Bronchial epithelial cell (primary cell): ENCODE data around the gene ALDH3A2. TPM values are rescaled to one million over a fixed set of nuclear protein-coding genes. Genes with fewer than 3 reads are reported as not detected.

Experiments
- DNase-seq: peaks from one replicate; pipeline ENCODE4 v3.0.0-alpha.2; 2010; ENCODE audit warnings: low read depth
- FAIRE-seq: peaks from 2 replicates; lab custom pipeline; 2011; peaks lifted over from hg19 to GRCh38; lab: Jason Lieb, UNC
- H3K27me3 ChIP-seq: 2 replicates; pipeline ENCODE4 v1.5.1; 2011; ENCODE audit warnings: low read length; ENCODE audit not compliant: control insufficient read depth, insufficient read depth
- H3K36me3 ChIP-seq: 2 replicates; pipeline ENCODE4 v1.5.1; 2011; ENCODE audit warnings: low read length; ENCODE audit not compliant: control insufficient read depth, insufficient read depth
- H3K4me3 ChIP-seq: 2 replicates; pipeline ENCODE4 v1.5.1; 2011; ENCODE audit warnings: mild to moderate bottlenecking, low read depth, low read length, control low read depth
- total RNA-seq: library from RNA; depleted of rRNA; stranded (reverse); fragments of >200 nt; gene quantifications from 2 replicates; pipeline ENCODE4 v1.2.1, GENCODE V29; 2014
- TF ChIP-seq, protein P1 (sequence below): IDR thresholded peaks from 2 replicates; pipeline ENCODE4 v1.5.1; 2011; ENCODE audit warnings: mild to moderate bottlenecking, moderate library complexity, low read length, control low read depth, inconsistent platforms; ENCODE audit not compliant: insufficient read depth, severe bottlenecking

Gene ALDH3A2
- total RNA-seq, 1 donor from 2014 or later = 142 TPM

DNA sequence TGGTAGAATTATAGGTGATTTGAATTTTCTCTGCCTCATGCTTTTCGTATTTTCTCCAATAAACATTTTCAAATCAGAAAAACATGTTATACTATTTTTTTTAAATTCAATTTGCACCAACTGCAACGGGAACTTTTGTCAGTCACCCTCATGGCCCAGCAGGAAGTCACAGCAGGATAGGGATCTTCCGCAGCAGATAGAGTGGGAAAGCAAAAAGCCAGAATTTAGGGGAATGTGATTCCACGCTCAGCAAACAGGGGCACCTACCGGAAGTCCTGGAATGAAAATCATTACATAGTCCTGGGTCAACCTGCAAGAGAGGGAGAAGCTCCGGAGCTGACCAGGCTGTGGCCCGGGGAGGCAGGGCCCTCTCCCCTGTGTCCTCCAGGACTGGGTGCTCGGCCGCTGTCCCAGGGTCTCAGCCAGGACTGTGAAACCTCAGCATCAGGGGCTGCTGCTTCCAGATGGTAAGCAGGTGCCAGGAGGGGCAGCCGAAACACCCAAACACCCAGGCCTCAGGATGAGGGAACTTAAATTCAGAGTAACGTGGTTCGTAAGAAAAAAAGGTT, 64.0 kb downstream of the ALDH3A2 start:
- no peak for FAIRE-seq
- Histone ChIP-seq H3K36me3 (peaks cover 2% of the 10 kb centered on the region), H3K4me3 (no peak overlapping the region), H3K27me3 (no peaks in the 10 kb centered on the region)
- TF ChIP-seq, protein P1, sequence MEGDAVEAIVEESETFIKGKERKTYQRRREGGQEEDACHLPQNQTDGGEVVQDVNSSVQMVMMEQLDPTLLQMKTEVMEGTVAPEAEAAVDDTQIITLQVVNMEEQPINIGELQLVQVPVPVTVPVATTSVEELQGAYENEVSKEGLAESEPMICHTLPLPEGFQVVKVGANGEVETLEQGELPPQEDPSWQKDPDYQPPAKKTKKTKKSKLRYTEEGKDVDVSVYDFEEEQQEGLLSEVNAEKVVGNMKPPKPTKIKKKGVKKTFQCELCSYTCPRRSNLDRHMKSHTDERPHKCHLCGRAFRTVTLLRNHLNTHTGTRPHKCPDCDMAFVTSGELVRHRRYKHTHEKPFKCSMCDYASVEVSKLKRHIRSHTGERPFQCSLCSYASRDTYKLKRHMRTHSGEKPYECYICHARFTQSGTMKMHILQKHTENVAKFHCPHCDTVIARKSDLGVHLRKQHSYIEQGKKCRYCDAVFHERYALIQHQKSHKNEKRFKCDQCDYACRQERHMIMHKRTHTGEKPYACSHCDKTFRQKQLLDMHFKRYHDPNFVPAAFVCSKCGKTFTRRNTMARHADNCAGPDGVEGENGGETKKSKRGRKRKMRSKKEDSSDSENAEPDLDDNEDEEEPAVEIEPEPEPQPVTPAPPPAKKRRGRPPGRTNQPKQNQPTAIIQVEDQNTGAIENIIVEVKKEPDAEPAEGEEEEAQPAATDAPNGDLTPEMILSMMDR = no peak
- DNase-seq = no peak

DNA sequence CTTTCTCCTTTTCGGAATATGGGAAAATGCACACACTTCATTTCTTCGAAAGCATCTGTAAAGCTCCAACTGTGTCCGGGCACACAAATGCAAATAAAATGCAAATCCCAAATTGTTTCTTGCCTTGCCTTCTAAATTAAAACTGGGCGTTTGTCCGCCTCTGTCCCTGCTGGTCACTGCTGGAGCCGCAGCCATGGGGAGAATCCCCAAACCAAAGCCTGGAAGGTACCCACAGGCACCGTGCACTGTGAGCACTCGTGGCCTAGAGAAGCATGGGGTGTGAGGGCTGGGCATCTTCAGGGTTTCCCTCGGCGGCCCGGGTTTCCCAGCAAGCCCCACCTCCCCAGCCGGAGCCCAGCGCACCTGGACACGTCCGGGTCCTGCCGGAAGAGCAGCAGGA, 64.9 kb downstream of the ALDH3A2 start:
- DNase-seq (no peak), FAIRE-seq (no peak)
- TF ChIP-seq, protein P1 = no peak
- Histone ChIP-seq H3K36me3 (peaks cover 2% of the 10 kb centered on the region), H3K27me3 (no peaks in the 10 kb centered on the region), H3K4me3 (no peak overlapping the region)

GRCh38 chr17:19713901-19714361, 65.4 kb downstream of the ALDH3A2 start:
- no peaks in the 10 kb centered on the region for H3K27me3 ChIP-seq
- TF ChIP-seq, protein P1 = no peak
- DNase-seq (no peak), FAIRE-seq (no peak)
- no peak overlapping the region for H3K4me3 ChIP-seq
- H3K36me3 ChIP-seq = peaks cover 2% of the 10 kb centered on the region

- H3K4me3 ChIP-seq = no peak overlapping the region
- H3K27me3 ChIP-seq = no peaks in the 10 kb centered on the region
- DNase-seq (no peak), FAIRE-seq (no peak)
- TF ChIP-seq, protein P1 = no peak
- H3K36me3 ChIP-seq = peaks cover 2% of the 10 kb centered on the region
Observed at GRCh38 chr17:19714542-19715411, 66.2 kb downstream of the ALDH3A2 start.

DNA sequence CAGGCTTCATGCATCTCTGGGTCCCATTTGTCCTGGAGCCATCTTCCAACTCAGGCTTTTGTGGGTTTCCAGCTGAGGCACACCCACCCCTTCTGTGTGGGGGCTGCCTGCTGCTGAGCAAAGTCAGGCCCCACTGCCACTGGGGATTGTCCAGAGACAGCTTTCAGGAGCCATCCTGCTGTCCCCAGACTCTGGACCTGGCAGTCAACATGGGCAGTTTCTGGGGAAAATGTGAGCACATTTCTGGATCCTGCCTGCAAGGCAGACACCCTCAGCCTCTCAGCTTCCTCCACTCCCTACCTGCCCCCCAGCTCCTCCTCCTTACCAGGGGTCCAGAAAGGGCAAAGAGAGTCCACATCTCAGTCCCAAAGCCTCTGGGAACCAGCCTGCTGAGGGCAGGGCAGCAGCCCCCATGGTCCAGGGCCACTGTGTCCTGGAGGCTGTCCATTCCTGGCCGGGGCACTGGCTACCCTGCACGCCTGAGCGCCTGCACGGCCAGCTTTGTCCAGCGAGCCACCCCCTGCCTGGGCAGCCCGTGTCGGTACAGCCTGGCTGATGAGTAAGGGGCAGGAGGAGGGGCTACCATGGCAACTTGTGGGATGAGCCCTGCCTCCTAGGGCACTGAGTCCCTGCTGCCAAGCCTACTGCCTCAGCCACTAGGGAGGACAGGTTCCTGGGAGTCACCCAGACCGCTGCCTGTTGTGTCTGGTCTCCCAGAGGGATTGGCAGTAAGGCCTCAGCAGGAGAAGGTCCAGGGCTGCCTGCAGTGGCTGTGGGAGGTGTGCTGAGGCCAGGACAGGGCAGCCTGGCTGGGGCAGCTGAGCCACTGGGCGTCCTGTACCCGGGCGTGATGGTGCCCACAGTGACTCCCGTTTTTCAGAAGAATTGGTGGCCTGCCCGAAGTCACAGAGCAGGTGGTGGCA, 67.8 kb downstream of the ALDH3A2 start, which contains the start of gene SLC47A2:
TSS of gene SLC47A2 (minus strand) at position 477 of the 923 bp plus-strand sequence. CDS start at position 448, 29 bp downstream.
- TF ChIP-seq, protein P1 = no peak
- H3K36me3 ChIP-seq = peaks cover 2% of the 10 kb centered on the region
- DNase-seq (no peak), FAIRE-seq (no peak)
- no peak within 1 kb of the TSS for H3K4me3 ChIP-seq
- H3K27me3 ChIP-seq = no peaks in the 10 kb centered on the region
